HG03575 (cell line): Measurements from ENCODE around the gene DYNC1H1.

Experiments
- ATAC-seq: cut with Tn5 transposase; IDR thresholded peaks from one replicate; pipeline ENCODE4 v1.9.1; 2021; ENCODE audit not compliant: unreplicated experiment, insufficient number of reproducible peaks, low FRiP score; ENCODE audit errors: extremely low read depth

The DYNC1H1 gene

GRCh38 chr14:101964297-101965180 is at the start of gene DYNC1H1:
Gene DYNC1H1 (plus strand): TSS chr14:101964573. CDS start chr14:101964692, 119 bp downstream.
- no peak for ATAC-seq

- ATAC-seq: no peak
Observed at GRCh38 chr14:101915871-101916815, 48.2 kb upstream of the DYNC1H1 start.

- ATAC-seq: no peak
Observed at GRCh38 chr14:101916816-101917412, 47.5 kb upstream of the DYNC1H1 start.

- ATAC-seq: no peak
Observed at GRCh38 chr14:101917413-101918017, 46.9 kb upstream of the DYNC1H1 start.

GRCh38 chr14:101918065-101918989 is 46.0 kb upstream of the DYNC1H1 start:
- no peak for ATAC-seq

- no peak for ATAC-seq
Observed at GRCh38 chr14:101920271-101920670, 44.1 kb upstream of the DYNC1H1 start.

- no peak for ATAC-seq
Observed at GRCh38 chr14:101922866-101923265, 41.5 kb upstream of the DYNC1H1 start.

- ATAC-seq: no peak
Observed at GRCh38 chr14:101925152-101925551, 39.2 kb upstream of the DYNC1H1 start.

GRCh38 chr14:101926085-101926484 is 38.3 kb upstream of the DYNC1H1 start:
- ATAC-seq: no peak

- ATAC-seq: no peak
Observed at GRCh38 chr14:101926620-101927019, 37.8 kb upstream of the DYNC1H1 start.

GRCh38 chr14:101927859-101928258 is 36.5 kb upstream of the DYNC1H1 start:
- ATAC-seq: no peak

GRCh38 chr14:101928415-101928841 is 35.9 kb upstream of the DYNC1H1 start:
- no peak for ATAC-seq

- ATAC-seq: no peak
Observed at GRCh38 chr14:101929096-101929495, 35.3 kb upstream of the DYNC1H1 start.

- no peak for ATAC-seq
Observed at GRCh38 chr14:101929946-101930345, 34.4 kb upstream of the DYNC1H1 start.

- no peak for ATAC-seq
Observed at GRCh38 chr14:101932673-101933072, 31.7 kb upstream of the DYNC1H1 start.

- ATAC-seq: no peak
Observed at GRCh38 chr14:101933209-101933608, 31.2 kb upstream of the DYNC1H1 start.

GRCh38 chr14:101934601-101935150 is 29.7 kb upstream of the DYNC1H1 start:
- ATAC-seq: no peak
